Stimulated activated CD4-positive, alpha-beta T cell treated with anti-CD3 and anti-CD28 coated beads, Interleukin-12 subunit alpha, Interleukin-12 subunit beta, amount 100 ng/mL, for 48 hours (primary cell): ENCODE data around the gene FEZ2.
"Not testable (repeated sequence)": the region's sequence is repeated elsewhere in the genome, so short reads cannot be mapped to it uniquely, and the experiment has no call there.

Experiments
- DNase-seq, 3 donors: peaks; one replicate each; pipeline ENCODE4 v3.0.0-alpha.2; 2020; ENCODE audit warnings: low read depth in 2 of 3, low spot score in 1 of 3

FEZ2 gene, protein sequence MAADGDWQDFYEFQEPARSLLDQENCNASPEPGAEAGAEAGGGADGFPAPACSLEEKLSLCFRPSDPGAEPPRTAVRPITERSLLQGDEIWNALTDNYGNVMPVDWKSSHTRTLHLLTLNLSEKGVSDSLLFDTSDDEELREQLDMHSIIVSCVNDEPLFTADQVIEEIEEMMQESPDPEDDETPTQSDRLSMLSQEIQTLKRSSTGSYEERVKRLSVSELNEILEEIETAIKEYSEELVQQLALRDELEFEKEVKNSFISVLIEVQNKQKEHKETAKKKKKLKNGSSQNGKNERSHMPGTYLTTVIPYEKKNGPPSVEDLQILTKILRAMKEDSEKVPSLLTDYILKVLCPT

DNA sequence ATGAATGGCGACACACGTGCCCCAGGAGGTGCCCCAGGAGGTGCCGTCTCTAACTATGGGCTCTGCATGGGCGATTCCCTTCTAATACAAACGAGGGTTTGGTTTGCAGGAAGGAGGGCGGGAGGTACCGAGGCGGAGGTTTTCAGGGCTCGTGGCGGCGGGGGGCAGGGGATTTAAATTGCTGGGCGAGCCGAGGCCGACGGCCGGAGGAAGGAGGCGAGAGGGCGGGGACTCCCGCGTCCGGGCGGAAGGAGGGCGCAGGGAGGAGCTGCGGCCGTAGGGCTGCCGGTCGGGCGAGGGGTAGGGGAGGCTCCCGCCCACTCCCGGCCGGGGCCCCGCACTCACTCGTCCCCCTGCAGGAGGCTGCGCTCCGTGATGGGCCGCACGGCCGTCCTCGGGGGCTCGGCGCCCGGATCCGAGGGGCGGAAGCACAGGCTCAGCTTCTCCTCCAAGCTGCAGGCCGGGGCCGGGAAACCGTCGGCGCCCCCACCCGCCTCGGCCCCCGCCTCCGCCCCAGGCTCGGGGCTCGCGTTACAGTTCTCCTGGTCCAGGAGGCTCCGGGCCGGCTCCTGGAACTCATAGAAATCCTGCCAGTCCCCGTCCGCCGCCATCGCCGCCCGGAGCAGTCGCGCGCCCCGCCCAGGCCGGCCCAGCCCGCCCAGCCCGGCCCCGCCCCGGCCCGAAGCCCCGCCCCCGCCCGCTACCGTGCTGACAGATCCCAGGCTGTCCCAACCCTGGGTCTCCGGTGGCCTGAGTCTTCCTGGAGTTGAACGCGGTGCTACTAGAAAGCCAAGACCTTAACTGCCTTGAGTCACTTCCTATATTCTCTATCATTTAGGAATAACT, at the start of gene FEZ2:
TSS of gene FEZ2 (minus strand) at position 637 of the 846 bp plus-strand sequence. CDS start at position 611, 26 bp downstream.
- DNase-seq = peak; percentile 42 to 71 (median 44)

DNA sequence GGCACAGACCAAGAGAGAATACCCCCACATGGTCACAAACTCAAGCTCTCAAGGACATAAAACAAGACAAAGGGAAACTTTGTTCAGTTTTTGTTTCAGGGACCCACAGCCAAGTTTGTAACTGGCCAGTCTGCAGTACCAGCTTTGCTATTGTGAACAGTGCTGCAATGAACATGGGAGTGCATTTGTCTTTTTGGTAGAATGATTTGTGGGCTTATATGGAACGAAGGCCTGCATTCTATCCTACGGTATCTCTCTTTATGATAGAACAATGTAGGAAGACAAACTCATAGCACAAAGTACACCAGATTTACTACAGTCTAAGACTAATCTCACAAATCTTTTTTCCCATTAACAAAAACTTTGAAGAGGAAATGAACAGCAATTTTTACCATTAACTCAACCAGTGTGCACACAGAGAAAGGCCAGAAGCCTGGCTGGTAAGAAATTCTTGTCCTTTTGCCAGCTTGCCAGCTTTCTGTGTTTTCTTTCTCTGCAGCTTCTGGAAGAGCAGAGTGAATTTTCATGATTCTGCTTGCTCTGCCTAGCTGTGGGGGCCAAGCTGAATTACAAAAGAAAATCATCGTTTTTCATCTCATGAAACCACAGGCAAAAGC, 37.1 kb upstream of the FEZ2 start:
- DNase-seq = no peak

DNA sequence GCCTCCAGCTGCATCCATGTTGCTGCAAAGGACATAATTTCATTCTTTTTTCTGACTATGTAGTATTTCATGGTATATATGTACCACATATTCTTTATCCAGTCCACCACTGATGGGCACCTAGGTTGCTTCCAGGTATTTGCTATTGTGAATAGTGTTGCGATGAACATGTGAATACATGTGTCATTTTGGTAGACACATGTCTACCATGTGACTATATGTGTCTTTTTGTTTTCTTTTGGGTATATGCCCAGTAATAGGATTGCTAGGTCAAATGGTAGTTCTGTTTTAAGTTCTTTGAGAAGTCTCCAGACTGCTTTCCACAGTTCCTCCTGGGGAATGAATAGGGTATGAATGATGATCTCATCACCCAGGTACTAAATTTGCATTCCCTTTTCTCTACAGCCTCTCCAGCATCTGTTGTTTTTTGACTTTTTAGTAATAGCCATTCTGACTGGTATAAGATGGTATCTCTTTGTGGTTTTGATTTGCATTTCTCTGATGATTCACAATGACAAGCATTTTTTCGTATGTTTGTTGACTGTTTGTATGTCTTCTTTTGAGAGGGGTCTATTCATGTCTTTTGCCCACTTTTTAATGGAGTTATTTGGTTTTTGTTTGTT, 35.6 kb upstream of the FEZ2 start:
- DNase-seq = no peak

DNA sequence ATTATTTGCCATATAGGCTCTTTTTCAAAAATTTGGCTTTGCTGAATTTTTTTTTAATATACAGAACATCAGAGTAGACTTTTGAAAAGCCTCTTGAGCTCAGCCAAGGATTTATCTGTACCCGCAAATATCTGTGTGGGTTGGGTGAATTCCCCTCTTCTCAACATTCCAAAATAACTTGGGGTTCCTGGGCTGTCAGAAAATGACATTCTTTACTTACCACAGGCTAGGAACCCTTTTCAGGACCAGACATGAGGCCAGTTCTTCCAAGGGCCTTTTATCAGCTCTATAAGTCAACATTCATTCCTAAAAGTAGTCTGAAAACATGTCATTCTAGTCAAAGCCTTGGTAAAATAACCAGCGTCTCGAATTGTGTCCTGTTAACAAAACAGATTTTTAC, 28.8 kb upstream of the FEZ2 start:
- no peak for DNase-seq

DNA sequence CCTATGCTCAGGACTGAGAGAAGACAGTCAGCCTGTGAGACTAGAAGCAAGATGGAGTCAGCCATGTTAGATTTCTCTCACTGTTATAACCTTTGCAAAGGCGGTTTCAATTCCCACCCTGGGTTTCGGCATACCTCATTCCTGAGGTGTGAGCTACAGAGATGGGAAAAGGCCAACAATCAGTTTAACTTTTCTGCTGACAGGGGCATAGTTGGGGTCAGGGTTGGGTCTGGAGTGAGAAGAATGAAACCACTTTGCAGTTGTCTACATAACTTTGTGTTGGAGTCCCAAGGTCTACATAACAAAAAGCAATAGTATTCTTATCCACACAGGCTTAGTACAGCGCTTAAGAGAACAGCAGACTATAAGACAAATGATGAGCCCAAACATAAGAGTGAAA, 28.1 kb upstream of the FEZ2 start:
- DNase-seq = no peak

DNA sequence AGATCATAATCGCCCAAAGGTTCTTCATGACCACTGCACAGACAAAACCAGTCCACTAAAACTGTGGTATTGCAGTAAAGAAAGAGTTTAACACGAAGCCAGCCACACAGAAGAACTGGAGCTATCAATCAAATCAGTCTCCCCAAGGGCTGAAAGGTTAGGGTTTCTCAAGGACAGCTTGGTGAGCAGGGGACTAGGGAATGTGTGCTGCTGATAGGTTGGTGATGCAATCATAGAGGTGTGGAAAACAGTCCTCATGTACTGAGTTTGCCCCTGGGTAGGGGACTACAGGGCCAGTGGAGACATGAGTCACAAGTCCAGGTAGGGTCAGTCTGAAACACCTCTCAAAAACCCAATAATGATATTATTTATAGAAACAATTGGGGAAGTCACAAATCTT, 27.3 kb upstream of the FEZ2 start:
- no peak for DNase-seq

DNA sequence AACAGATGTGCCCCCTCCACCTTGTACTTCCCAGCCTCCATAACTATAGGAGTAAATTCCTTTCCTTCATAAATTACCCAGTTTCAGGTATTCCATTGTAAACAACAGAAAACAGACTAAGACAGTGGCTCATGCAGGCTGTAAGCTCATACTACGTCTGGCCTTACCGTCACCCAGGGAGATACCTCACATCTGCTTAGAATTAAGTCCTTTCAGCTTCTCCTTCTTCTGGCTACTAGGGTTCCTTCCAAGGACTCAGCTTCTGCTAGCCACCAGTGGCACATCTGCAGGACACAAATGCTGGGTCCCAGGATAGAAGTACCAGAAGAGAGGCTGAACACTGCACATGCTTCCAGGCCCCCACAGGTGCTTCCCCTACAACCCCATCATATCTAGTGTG, 22.4 kb upstream of the FEZ2 start:
- DNase-seq = no peak

DNA sequence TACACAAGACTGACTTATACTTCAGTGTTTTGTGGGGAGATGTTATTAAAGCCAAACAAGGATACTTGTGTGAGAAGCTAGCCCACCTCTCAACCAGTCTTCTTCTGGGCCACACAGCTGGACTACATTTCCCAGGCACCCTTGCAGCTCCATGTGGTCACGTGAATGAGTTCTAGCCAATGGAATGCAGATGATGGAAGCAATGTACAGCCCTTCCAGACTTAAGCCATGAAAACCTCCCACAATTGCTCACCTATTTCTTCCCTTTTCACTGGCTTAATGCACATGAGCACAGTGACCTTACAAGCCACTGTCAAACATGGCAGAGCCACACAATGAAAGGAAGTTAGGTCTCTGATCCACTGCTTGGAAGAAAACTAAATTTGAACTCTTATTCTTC, 20.4 kb upstream of the FEZ2 start:
- peak in 2 of 3 donors; percentile 6 to 22 for DNase-seq

DNA sequence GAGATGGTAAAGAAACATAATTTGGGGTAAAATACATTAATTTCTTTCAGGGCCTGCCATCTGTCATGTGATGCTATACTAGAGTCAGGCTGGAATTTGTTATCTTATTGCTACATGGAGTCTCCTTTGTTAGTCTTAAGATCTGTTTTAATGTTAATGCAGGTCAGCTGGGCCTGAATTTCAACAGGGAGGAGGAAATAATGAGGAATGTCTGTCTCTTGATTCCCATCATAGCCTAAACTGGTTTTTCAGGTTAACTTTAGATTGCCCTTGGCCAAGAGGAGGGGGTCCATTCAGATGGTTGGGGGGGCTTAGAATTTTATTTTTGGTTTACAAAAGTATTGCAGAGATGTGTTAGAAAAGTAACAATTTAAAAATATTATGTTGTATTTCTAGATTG, 19.0 kb upstream of the FEZ2 start:
- DNase-seq = no peak

DNA sequence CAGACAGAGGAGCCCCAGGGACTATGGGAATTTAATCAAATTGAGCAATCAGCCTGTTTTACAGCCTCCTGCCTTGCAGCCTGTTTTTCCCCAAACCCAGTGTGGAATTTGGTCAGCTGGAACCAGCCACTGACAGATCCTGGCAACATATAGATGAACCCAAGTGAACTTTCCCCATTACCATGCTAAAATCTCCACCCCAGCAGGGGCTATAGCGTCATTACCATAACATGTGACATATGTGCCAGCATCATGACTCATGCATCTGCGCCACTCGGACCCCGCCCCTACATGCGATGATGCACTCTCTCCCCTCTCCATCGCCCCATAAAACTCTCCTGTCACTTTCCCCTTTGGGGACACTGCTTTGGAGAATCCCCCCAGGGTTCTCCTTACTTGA, 17.3 kb upstream of the FEZ2 start:
- DNase-seq = no peak

DNA sequence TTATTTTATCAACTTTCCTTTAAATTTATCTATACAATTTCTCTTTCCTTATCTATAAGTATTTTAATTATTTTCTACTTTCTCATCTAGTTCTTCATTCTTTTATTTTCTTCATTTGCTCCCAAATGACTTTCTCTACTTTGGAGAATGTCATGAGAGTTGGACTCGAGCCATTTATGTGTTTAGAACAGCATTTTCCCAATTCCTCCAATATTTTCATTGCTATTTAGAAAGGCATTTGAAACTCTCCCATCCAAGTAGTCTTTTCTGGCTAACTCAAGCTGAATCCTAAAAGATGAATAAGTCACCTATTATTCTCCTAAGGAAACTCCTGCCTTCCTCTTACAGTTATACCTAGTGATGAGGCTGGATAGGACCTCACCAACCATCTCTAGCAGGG, 15.8 kb upstream of the FEZ2 start:
- DNase-seq = no peak

DNA sequence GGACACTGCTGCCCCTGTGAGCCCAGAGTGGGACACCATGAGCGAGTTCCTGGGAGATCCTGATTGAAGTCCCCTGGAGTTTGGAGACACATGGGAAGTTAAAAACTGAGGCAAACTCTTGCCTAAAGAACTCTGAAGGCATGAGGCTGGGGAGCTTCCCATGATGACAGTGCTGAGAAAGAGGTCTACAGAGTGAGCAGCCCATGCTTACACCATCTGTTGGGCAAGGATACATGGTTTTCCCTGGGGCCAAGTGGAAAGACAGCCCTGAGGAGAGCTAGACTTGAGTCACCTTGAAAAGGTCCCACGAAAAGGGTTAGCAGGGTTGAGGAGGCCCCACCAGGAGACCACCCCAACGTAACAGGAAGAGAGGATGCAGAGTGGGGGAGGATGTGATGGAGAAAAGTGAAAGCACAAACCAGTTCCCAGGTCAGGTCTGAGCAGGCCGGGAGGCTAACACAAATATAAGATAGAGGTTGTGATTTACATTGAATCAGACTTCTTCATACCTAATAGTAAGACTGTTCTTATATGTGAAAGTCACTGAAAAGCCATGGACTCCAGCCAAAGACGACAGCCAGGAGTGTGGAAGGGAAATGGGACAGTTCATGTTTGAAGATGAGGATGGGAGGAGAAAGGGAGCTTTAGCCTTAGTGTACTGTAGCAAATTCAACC, 13.5 kb upstream of the FEZ2 start:
- no peak for DNase-seq

DNA sequence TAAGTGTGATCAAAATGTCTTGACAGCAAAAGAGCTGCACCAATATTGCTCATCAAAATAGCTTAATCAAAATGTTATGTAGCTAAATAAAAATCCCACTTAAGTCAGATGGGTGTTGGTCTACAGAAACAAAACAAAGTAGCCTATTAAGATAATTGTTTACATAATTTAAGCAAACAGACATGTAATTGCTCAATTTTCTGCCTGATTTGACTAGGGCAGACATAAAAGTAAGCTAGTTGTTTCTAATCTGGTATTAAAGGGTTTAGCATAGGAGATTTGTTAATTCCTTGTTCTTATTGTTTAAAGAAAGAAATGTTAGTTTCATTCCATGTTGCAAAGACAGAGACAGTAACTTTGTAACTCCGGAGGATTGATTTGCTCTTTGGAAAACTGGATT, 11.5 kb upstream of the FEZ2 start:
- DNase-seq = no peak

DNA sequence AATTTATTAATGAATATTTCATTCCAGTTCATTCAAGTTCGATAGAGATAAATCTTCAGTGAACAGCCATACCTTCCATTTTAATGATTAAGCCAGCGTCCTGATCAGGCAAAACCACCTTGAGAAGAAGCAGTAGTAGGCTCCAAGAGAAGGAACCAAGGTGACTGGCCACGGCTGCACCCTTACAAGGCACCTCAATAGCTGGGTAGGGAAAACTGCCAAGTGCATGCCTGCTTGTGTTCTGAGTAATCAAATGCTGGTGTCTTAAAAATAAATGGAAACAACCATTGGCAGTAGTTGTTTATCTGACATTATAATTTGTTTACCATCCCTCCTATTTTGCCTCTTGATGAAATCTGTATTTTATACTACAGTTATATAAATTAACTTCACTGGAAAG, 10.0 kb upstream of the FEZ2 start:
- no peak for DNase-seq

DNA sequence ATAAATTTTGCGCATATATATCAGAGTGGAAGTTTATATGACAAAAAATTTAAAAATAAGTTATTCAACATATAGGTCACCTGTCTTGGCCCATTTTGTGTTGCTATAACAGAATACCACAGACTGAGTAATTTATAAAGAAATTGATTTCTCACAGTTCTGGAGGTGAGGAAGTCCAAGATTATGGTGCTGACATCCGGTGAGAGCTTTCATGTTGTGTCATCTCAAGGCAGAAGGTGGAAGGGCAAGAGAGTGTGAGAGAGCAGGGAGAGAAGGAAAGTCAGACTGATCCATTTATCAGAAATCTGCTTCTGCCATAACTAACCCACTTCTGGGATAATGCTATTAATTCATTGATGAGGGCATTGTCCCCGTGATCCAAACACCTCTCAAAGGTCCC, 9.0 kb upstream of the FEZ2 start:
- no peak for DNase-seq

DNA sequence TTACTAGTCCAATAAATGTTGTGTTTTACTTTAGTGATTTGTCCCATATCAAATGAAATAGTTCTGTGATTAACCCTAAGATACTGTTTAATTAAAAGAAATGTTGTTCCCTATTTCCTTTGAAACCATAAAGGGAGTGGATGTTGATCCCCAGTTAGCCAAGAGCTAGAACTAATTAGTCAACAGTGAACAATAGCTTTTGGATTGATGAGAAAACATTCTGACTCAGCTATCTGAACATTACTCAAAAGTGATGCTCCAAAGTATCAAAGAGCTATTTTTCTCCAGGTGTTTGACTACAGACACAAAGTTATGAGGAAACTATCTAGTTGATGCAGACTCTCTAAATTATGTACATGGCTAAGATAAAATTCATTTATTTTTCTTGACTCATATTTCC, 7.3 kb upstream of the FEZ2 start:
- DNase-seq = no peak

DNA sequence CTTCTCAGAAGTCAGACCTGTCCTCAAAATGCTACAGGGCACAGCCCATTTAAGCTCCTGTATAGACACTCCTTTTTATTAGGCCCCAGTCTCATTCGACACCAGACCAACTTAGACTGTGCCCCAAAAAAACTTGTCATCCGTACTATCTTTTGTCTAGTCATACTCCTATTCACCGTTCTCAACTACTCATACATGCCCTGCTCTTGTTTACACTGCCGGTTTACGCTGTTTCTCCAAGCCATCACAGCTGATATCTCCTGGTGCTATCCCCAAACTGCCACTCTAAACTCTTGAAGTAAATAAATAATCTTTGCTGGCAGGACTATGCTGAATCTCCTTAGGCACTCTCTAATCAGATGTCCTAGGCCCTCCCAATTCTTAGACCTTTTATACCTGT, 5.7 kb upstream of the FEZ2 start:
- DNase-seq = not testable (repeated sequence)

DNA sequence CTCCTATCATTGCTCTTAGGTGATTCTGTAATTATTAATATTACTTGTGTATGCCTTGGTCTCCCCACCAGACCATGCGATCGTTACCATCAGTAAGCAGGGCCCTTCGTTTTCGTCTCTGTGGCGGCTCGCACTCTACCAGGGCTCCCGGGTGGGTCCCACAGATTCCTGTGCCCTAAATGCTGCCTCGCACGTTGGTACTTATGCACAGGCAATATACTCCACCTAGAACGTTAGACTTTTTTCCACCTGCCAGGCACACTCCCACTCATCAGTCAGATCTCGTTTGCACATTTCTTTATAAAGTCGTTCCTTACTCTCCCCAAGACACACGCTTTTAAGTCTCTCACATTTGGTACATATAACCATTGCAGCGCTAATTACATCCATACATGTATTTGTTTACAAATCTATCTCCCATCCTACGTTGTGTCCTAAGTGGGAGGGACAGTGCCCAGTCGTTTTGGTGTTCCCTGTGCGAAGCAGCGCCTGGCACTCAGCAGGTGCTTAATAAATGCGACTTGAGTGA, 901 bp downstream of the FEZ2 start:
- no peak for DNase-seq

DNA sequence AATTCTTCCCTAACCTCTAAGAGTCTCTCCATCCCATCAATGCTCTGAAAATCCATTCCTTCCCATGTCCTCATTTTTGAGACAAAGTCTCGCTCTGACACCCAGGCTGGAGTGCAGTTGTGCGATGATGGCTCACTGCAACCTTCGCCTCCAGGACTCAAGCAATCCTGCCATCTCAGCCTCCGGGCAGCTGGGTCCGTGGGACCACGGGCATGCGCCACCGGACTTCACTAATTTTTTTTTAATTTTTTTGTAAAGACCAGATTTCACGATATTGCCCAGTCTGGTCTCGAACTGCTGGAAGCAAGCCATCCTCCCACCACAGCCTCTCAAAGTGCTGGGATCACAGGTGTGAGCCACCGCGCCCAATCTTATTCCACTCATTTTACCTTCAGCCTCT, 1.6 kb downstream of the FEZ2 start:
- DNase-seq = no peak

DNA sequence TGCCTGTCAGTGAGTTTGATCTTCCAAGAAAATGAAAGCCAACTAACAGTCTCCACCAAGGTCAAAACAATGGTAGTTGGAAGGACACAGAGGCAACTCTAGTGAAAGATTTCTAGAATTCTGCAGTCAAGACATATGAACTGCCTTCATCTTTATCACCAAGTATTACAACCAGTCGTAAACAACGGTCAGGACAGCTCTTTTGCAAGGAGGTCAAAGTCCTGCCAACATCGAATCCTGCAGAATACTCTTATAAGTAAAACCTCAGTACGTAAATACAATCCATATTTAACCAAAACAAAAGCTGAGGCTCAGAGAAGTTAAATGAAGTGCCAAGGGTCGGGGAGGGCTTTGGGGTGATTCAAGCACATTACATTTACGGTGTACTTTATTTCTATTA, 3.1 kb downstream of the FEZ2 start:
- DNase-seq = no peak

DNA sequence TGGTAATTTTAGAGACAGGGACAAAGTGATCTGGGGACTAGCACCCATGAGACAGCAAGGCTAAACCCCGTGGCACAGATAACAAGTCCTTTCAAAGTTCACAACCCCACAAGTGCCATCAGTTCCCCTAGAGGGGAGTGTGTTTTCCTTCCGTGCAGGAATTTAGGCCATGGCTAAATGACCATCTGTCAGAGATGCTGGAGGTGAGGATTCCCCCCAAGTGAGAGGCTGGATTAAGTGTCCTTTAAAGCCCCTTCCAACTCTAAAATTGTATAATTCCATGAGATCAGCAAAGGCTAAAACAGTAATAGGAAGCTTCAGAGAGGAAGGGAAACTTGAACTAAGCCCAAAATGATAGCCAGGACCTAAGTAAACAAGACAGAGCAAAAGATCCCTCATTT, 8.7 kb downstream of the FEZ2 start:
- DNase-seq = no peak
